Measurements from ENCODE around the gene SPATA3. TPM values are rescaled to one million over a fixed set of nuclear protein-coding genes. Genes with fewer than 3 reads are reported as not detected.
A peak's percentile ranks its signal among the peaks of the same experiment; 100 is the strongest.

The SPATA3 gene
- total RNA-seq, 2 experiments from 2014 or later = 0.35 TPM; not detected in 1

DNA sequence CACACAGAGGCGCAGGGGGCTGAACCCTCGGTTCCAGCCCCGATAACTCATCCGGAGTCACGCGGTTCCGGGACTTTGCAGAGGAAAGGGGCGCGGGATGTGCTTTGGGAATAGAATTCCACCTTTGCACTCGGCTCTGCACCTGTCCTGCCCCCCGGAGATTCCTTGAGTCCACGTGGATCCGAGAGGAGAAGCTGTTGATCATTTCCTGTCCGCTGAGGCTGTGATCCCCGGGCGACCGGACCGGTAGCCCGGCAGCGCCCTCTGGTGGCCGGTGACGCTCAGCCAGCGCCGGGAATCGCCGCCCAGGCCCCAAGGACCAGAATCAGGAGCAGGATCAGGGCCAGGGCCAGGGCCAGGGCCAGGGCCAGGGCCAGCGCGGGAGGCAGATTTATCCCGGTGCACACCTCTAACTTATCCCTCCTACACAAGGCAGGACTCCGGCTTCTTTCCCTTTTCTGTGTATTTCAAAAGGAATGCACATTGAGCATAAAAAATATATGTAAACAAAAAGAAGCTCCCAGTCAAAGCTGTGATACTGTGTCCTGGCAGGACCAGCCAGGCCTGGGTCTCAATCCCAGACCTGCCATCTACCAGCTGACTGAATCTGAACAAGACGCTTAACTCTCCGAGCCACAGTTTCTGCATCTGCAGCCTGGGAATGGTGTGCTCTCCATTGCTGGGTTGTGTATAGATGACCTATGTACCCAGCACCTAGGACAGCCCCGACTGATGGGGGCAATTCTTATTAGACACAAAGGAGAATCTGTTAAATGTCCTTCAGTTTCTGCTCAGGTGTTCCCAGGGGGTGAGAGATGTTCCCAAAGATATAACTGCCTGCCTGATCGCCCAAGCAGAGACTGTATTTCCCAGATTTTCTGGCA is 8.5 kb upstream of the SPATA3 start:
- Mint-ChIP-seq H3K4me1 (peaks cover 39% of the 10 kb centered on the region), H3K9me3 (no peaks in the 10 kb centered on the region), H3K4me3 (peak overlapping the region; percentile 42), H3K36me3 (ENCODE audit: low read depth) (peaks cover 3% of the 10 kb centered on the region), H3K27me3 (peaks cover 39% of the 10 kb centered on the region), H3K27ac (no peak overlapping the region)
- POLR2A ChIA-PET = interaction anchor here (0.6 to 6.0 kb wide), 8 partner anchors 34 to 163 kb away, joined by 3 to 69 read pairs (median 6); partner anchors contain the start of gene GPR55
- peak; percentile 78 for DNase-seq
- CTCF ChIA-PET = interaction anchor here (0.7 to 10.0 kb wide), 25 partner anchors 12 to 164 kb away, joined by 3 to 230 read pairs (median 4); partner anchors contain the start of gene GPR55

DNA sequence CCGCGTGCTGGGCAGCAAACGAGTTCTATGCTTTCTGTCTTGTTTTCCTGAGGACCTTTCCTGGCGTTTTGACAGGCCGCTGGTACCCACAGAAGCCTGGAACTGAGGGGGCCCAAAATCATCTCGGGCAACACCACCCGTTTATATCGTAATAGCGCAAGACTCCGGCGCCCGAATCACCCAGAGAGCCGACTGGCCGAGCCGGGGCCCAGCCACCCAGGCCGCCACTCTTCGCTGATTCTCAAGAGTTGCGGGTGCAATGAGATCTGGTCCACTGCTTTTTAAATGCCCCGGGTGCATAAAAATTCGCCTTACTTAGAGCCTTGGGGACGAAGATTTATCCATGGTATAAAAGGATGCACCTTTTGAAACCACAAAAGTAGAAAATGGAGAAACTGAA is 6.2 kb upstream of the SPATA3 start:
- CTCF ChIA-PET = interaction anchor here (1.5 to 10.0 kb wide), 3 partner anchors 62 to 166 kb away, joined by 4 to 230 read pairs (median 51); no protein-coding TSS in a partner anchor
- no peaks in the 10 kb centered on the region for H3K36me3 Mint-ChIP-seq (ENCODE audit: low read depth)
- H3K9me3 Mint-ChIP-seq = no peaks in the 10 kb centered on the region
- H3K4me1 Mint-ChIP-seq = peaks cover 21% of the 10 kb centered on the region
- no peak for DNase-seq
- H3K4me3 Mint-ChIP-seq = no peak overlapping the region
- POLR2A ChIA-PET = no interaction called here
- peaks cover 44% of the 10 kb centered on the region for H3K27me3 Mint-ChIP-seq
- H3K27ac Mint-ChIP-seq = no peak overlapping the region

- Mint-ChIP-seq H3K4me3 (no peak overlapping the region), H3K27me3 (peaks cover 43% of the 10 kb centered on the region), H3K36me3 (ENCODE audit: low read depth) (no peaks in the 10 kb centered on the region), H3K27ac (no peak overlapping the region), H3K9me3 (no peaks in the 10 kb centered on the region), H3K4me1 (peaks cover 15% of the 10 kb centered on the region)
- no peak for DNase-seq
- ChIA-PET CTCF (interaction anchor here (1.5 kb wide), 1 partner anchor 63 kb away, joined by 4 read pairs; no protein-coding TSS in a partner anchor), POLR2A (no interaction called here)
These were observed 5.6 kb upstream of the SPATA3 start for GRCh38 chr2:230990131-230990898.

DNA sequence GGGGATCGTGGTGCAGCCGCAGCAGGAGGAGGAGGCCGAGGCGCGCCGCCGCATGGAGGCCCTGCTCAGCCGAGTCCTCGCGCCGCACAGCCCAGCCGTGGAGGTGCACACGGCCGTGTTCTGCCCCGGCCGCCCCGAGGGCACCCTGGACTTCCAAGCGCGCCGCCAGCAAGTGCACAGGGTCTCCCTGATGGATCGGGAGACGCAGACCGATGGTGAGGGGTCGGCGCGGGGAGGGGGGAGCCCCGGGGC is 5.1 kb upstream of the SPATA3 start:
- CTCF ChIA-PET = no interaction called here
- H3K4me1 Mint-ChIP-seq = peaks cover 11% of the 10 kb centered on the region
- H3K27ac Mint-ChIP-seq = no peak overlapping the region
- DNase-seq = no peak
- no peaks in the 10 kb centered on the region for H3K9me3 Mint-ChIP-seq
- no peaks in the 10 kb centered on the region for H3K36me3 Mint-ChIP-seq (ENCODE audit: low read depth)
- peaks cover 40% of the 10 kb centered on the region for H3K27me3 Mint-ChIP-seq
- POLR2A ChIA-PET = no interaction called here
- H3K4me3 Mint-ChIP-seq = no peak overlapping the region

- Mint-ChIP-seq H3K4me1 (peaks cover 8% of the 10 kb centered on the region), H3K27me3 (peaks cover 45% of the 10 kb centered on the region), H3K36me3 (ENCODE audit: low read depth) (no peaks in the 10 kb centered on the region), H3K4me3 (no peak overlapping the region), H3K27ac (no peak overlapping the region), H3K9me3 (no peaks in the 10 kb centered on the region)
- ChIA-PET POLR2A (interaction anchor here (1.2 kb wide), 1 partner anchor 87 kb away, joined by 3 read pairs; no protein-coding TSS in a partner anchor), CTCF (interaction anchor here (0.8 to 1.3 kb wide), 2 partner anchors 61 to 167 kb away, joined by 3 read pairs; no protein-coding TSS in a partner anchor)
- no peak for DNase-seq
These were observed 4.3 kb upstream of the SPATA3 start for GRCh38 chr2:230991598-230991997.

- Mint-ChIP-seq H3K27ac (no peak overlapping the region), H3K9me3 (peaks cover 2% of the 10 kb centered on the region), H3K36me3 (ENCODE audit: low read depth) (no peaks in the 10 kb centered on the region), H3K4me3 (no peak overlapping the region), H3K4me1 (no peaks in the 10 kb centered on the region), H3K27me3 (peaks cover 71% of the 10 kb centered on the region)
- ChIA-PET CTCF (no interaction called here), POLR2A (no interaction called here)
- no peak for DNase-seq
These were observed 740 bp downstream of the SPATA3 start for GRCh38 chr2:230996661-230997060.

DNA sequence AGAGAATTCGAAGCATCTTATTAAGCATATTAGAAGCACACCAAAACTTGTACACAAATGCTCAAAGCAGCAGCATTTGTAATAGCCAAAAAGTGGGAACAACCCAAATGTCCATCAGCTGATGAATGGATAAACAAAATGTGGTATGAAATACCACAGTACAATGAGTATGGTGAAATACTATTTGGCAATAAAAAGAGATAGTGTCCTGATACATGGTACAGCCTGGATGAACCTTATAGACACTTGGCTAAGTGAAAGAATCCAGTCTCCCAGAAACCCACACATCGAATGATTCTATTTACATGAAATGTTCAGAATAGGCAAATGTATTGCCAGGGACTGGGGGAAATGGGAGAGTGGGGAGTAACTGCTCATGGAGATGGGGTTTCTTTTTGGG is 3.0 kb downstream of the SPATA3 start:
- DNase-seq = no peak
- Mint-ChIP-seq H3K27ac (no peak overlapping the region), H3K4me1 (no peaks in the 10 kb centered on the region), H3K36me3 (ENCODE audit: low read depth) (no peaks in the 10 kb centered on the region), H3K27me3 (peaks cover 63% of the 10 kb centered on the region), H3K4me3 (no peak overlapping the region), H3K9me3 (peaks cover 2% of the 10 kb centered on the region)
- POLR2A ChIA-PET = no interaction called here
- CTCF ChIA-PET = no interaction called here

DNA sequence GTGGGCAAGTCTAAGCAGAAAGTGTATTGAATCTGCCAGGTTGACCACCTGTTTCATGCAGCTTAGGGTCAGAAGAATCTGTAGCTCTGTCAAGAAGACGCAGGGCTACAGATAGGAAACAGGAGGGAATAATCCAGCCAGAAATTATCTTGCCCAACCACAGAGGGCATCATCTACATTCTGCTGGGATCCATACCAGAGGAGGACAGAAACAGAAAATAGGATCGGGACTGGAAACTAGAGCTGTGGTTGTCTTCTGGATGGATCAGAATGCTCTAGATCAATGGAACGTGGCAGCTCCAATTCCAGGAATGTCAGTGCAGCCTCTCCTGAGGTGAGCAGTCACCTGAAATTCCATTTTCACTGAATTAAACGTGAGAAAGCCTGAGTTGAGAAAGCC is 3.6 kb downstream of the SPATA3 start:
- no peaks in the 10 kb centered on the region for H3K4me1 Mint-ChIP-seq
- H3K36me3 Mint-ChIP-seq (ENCODE audit: low read depth) = no peaks in the 10 kb centered on the region
- ChIA-PET POLR2A (interaction anchor here (0.7 kb wide), 1 partner anchor 57 kb away, joined by 3 read pairs; the partner anchor contains the start of gene PSMD1), CTCF (no interaction called here)
- no peak overlapping the region for H3K27ac Mint-ChIP-seq
- H3K27me3 Mint-ChIP-seq = peaks cover 60% of the 10 kb centered on the region
- no peak overlapping the region for H3K4me3 Mint-ChIP-seq
- peaks cover 7% of the 10 kb centered on the region for H3K9me3 Mint-ChIP-seq
- DNase-seq = no peak

- Mint-ChIP-seq H3K9me3 (peaks cover 14% of the 10 kb centered on the region), H3K4me1 (no peaks in the 10 kb centered on the region), H3K27ac (no peak overlapping the region), H3K4me3 (no peak overlapping the region), H3K27me3 (peaks cover 60% of the 10 kb centered on the region), H3K36me3 (ENCODE audit: low read depth) (peaks cover 4% of the 10 kb centered on the region)
- CTCF ChIA-PET = no interaction called here
- no peak for DNase-seq
- POLR2A ChIA-PET = no interaction called here
These were observed 4.4 kb downstream of the SPATA3 start for GRCh38 chr2:231000211-231000904.

GRCh38 chr2:231001036-231001435 is 5.1 kb downstream of the SPATA3 start:
- peaks cover 17% of the 10 kb centered on the region for H3K9me3 Mint-ChIP-seq
- no peak overlapping the region for H3K27ac Mint-ChIP-seq
- H3K36me3 Mint-ChIP-seq (ENCODE audit: low read depth) = peaks cover 7% of the 10 kb centered on the region
- no peak for DNase-seq
- POLR2A ChIA-PET = interaction anchor here (0.9 kb wide), 1 partner anchor 56 kb away, joined by 3 read pairs; the partner anchor contains the start of gene PSMD1
- H3K4me3 Mint-ChIP-seq = no peak overlapping the region
- no peaks in the 10 kb centered on the region for H3K4me1 Mint-ChIP-seq
- peaks cover 58% of the 10 kb centered on the region for H3K27me3 Mint-ChIP-seq
- CTCF ChIA-PET = no interaction called here

- Mint-ChIP-seq H3K27me3 (peaks cover 50% of the 10 kb centered on the region), H3K4me1 (no peaks in the 10 kb centered on the region), H3K27ac (no peak overlapping the region), H3K4me3 (no peak overlapping the region), H3K9me3 (peaks cover 17% of the 10 kb centered on the region), H3K36me3 (ENCODE audit: low read depth) (peaks cover 7% of the 10 kb centered on the region)
- ChIA-PET POLR2A (interaction anchor here (0.9 kb wide), 1 partner anchor 55 kb away, joined by 3 read pairs; the partner anchor contains the start of gene PSMD1), CTCF (interaction anchor here (1.3 kb wide), 1 partner anchor 51 kb away, joined by 3 read pairs; no protein-coding TSS in a partner anchor)
- DNase-seq = no peak
These were observed 6.0 kb downstream of the SPATA3 start for GRCh38 chr2:231001921-231002320.

- H3K4me1 Mint-ChIP-seq = no peaks in the 10 kb centered on the region
- H3K9me3 Mint-ChIP-seq = peaks cover 15% of the 10 kb centered on the region
- no peak for DNase-seq
- peaks cover 45% of the 10 kb centered on the region for H3K27me3 Mint-ChIP-seq
- peaks cover 7% of the 10 kb centered on the region for H3K36me3 Mint-ChIP-seq (ENCODE audit: low read depth)
- H3K4me3 Mint-ChIP-seq = no peak overlapping the region
- POLR2A ChIA-PET = no interaction called here
- CTCF ChIA-PET = interaction anchor here (1.3 kb wide), 1 partner anchor 50 kb away, joined by 3 read pairs; no protein-coding TSS in a partner anchor
- H3K27ac Mint-ChIP-seq = no peak overlapping the region
These were observed 6.7 kb downstream of the SPATA3 start for GRCh38 chr2:231002641-231003040.
